DND-41 (cell line): ENCODE measurements around the gene PCSK9.

Experiments
- ATAC-seq: fragments of 200-7000 bp; cut with Tn5 transposase; 3 replicates; pipeline ENCODE4 v1.9.1; 2021; ENCODE audit warnings: low read depth; ENCODE audit not compliant: insufficient read depth
- DNase-seq: peaks from one replicate; pipeline ENCODE4 v3.0.0-alpha.2; 2020
- H2AFZ ChIP-seq: 2 replicates; pipeline ENCODE4 v1.6.0; 2012; ENCODE audit warnings: low read depth, low read length
- H3K27ac ChIP-seq: 2 replicates; pipeline ENCODE4 v1.5.1; 2012; ENCODE audit warnings: low read length, inconsistent platforms
- H3K27me3 ChIP-seq: fragments of 200-600 bp; sonication (generic); 2 replicates; pipeline ENCODE4 v1.6.0; 2012; ENCODE audit warnings: low read length, mild to moderate bottlenecking, inconsistent platforms; ENCODE audit not compliant: insufficient read depth, poor library complexity
- H3K36me3 ChIP-seq: 2 replicates; pipeline ENCODE4 v1.5.1; 2012; ENCODE audit warnings: low read length, inconsistent platforms; ENCODE audit not compliant: insufficient read depth
- H3K4me1 ChIP-seq: 2 replicates; pipeline ENCODE4 v1.5.1; 2012; ENCODE audit warnings: mild to moderate bottlenecking, low read length; ENCODE audit not compliant: insufficient read depth
- H3K4me2 ChIP-seq: 2 replicates; pipeline ENCODE4 v1.6.0; 2012; ENCODE audit warnings: mild to moderate bottlenecking, moderate library complexity, low read length, inconsistent platforms; ENCODE audit not compliant: insufficient read depth
- H3K4me3 ChIP-seq, 2 experiments: fragments of 200-600 bp in 1 of 2; shearing (Covaris generic) in 1 of 2; 2 replicates each; pipeline ENCODE4 v1.5.1; 2012 to 2016; ENCODE audit warnings: inconsistent platforms in 2 of 2, low read length in 2 of 2, mild to moderate bottlenecking in 2 of 2, low read depth in 1 of 2, moderate library complexity in 1 of 2
- H3K79me2 ChIP-seq: 2 replicates; pipeline ENCODE4 v1.6.0; 2012; ENCODE audit warnings: low read length, inconsistent platforms; ENCODE audit not compliant: insufficient read depth
- H3K9ac ChIP-seq: 2 replicates; pipeline ENCODE4 v1.6.0; 2012; ENCODE audit warnings: low read depth, mild to moderate bottlenecking, inconsistent platforms, low read length, moderate library complexity
- H3K9me3 ChIP-seq: 2 replicates; pipeline ENCODE4 v1.5.1; 2012; ENCODE audit warnings: low read length, moderate library complexity, mild to moderate bottlenecking, inconsistent platforms; ENCODE audit not compliant: insufficient read depth, severe bottlenecking
- H4K20me1 ChIP-seq: 2 replicates; pipeline ENCODE4 v1.6.0; 2012; ENCODE audit warnings: low read length; ENCODE audit not compliant: insufficient read depth
- CTCF ChIP-seq: IDR thresholded peaks from 2 replicates; pipeline ENCODE4 v1.5.1; 2012; ENCODE audit warnings: borderline replicate concordance, low read length, moderate library complexity, mild to moderate bottlenecking; ENCODE audit not compliant: poor library complexity, severe bottlenecking; ENCODE audit errors: extremely low read depth
- EZH2 ChIP-seq: IDR thresholded peaks from 3 replicates; pipeline ENCODE4 v1.6.1; 2012; ENCODE audit warnings: borderline replicate concordance, low read depth, mild to moderate bottlenecking, moderate library complexity, low read length, inconsistent platforms; ENCODE audit not compliant: severe bottlenecking

Gene PCSK9

GRCh38 chr1:55015123-55015522 is 24.2 kb upstream of the PCSK9 start:
- H3K27me3 ChIP-seq, result peaks cover 22% of the 10 kb centered on the region
- no peak for ATAC-seq
- no peak overlapping the region for H3K27ac ChIP-seq
- no peak overlapping the region for H3K4me3 ChIP-seq
- H4K20me1 ChIP-seq, result no peaks in the 10 kb centered on the region
- H3K4me2 ChIP-seq, result no peak overlapping the region
- TF ChIP-seq EZH2, result no peak
- no peak for TF ChIP-seq CTCF
- H3K79me2 ChIP-seq, result no peaks in the 10 kb centered on the region
- H3K4me1 ChIP-seq, result no peaks in the 10 kb centered on the region
- DNase-seq, result no peak
- H3K9me3 ChIP-seq, result no peaks in the 10 kb centered on the region
- no peak overlapping the region for H2AFZ ChIP-seq
- no peak overlapping the region for H3K9ac ChIP-seq
- H3K36me3 ChIP-seq, result no peaks in the 10 kb centered on the region

GRCh38 chr1:55015731-55016620 is 23.4 kb upstream of the PCSK9 start:
- no peak overlapping the region for H3K27ac ChIP-seq
- no peak overlapping the region for H2AFZ ChIP-seq
- H3K79me2 ChIP-seq, result no peaks in the 10 kb centered on the region
- DNase-seq (no peak), ATAC-seq (no peak)
- peaks cover 22% of the 10 kb centered on the region for H3K27me3 ChIP-seq
- no peak overlapping the region for H3K4me2 ChIP-seq
- H3K36me3 ChIP-seq, result no peaks in the 10 kb centered on the region
- no peak overlapping the region for H3K4me3 ChIP-seq
- H3K9me3 ChIP-seq, result no peaks in the 10 kb centered on the region
- H4K20me1 ChIP-seq, result no peaks in the 10 kb centered on the region
- H3K4me1 ChIP-seq, result no peaks in the 10 kb centered on the region
- TF ChIP-seq EZH2 (no peak), CTCF (no peak)
- no peak overlapping the region for H3K9ac ChIP-seq

- Histone ChIP-seq H3K27me3 (peaks cover 15% of the 10 kb centered on the region), H3K4me2 (no peak overlapping the region), H3K9me3 (no peaks in the 10 kb centered on the region), H3K4me1 (no peaks in the 10 kb centered on the region), H4K20me1 (no peaks in the 10 kb centered on the region), H3K4me3 (no peak overlapping the region), H2AFZ (no peak overlapping the region), H3K79me2 (no peaks in the 10 kb centered on the region), H3K9ac (no peak overlapping the region), H3K36me3 (no peaks in the 10 kb centered on the region), H3K27ac (no peak overlapping the region)
- no peak for TF ChIP-seq CTCF
- no peak for TF ChIP-seq EZH2
- no peak for ATAC-seq
- no peak for DNase-seq
These were observed 21.0 kb upstream of the PCSK9 start for GRCh38 chr1:55018395-55018794.
